B cell (primary cell): ENCODE data around the gene SLC38A5. TPM values are rescaled to one million over a fixed set of nuclear protein-coding genes. Genes with fewer than 3 reads are reported as not detected.

Source experiments
- ATAC-seq: fragments of 200-7000 bp; cut with Tn5 transposase; one replicate; pipeline ENCODE4 v1.10.0; 2021; ENCODE audit warnings: low read depth, mild to moderate bottlenecking, moderate number of reproducible peaks, moderate library complexity
- CTCF ChIA-PET: fragments of 350-600 bp; sonication (Branson Sonifier 250); formaldehyde crosslinking; loops from one replicate; lab custom pipeline; 2021; ENCODE audit warnings: antibody characterized with exemption, inconsistent platforms; lab: Charles Lee
- POLR2A ChIA-PET: fragments of 350-600 bp; sonication (Branson Sonifier 250); formaldehyde crosslinking; loops from one replicate; lab custom pipeline; 2021; ENCODE audit warnings: antibody characterized with exemption; lab: Charles Lee
- DNase-seq: peaks from one replicate; pipeline ENCODE4 v3.0.0; 2013
- H2AFZ ChIP-seq: 2 replicates; pipeline ENCODE4 v1.6.1; 2012; ENCODE audit warnings: mild to moderate bottlenecking, low read depth, low read length; ENCODE audit not compliant: insufficient read depth, poor library complexity, severe bottlenecking
- H3K27ac ChIP-seq, 2 donors: 1 replicate in 1 of 2; 2 replicates in 1 of 2; pipeline ENCODE4 v1.5.1; 2012 to 2013; ENCODE audit warnings: low read length in 2 of 2, mild to moderate bottlenecking in 2 of 2, moderate library complexity in 1 of 2
- H3K27me3 ChIP-seq, 4 experiments: fragments of 200-600 bp in 1 of 4; sonication (generic) in 1 of 4; replicated peaks in 1 of 4; 1 replicate in 2 of 4; 2 replicates in 2 of 4; pipeline versions ENCODE4 v1.6.1 to v1.7.0; 2013 to 2016; ENCODE audit warnings: low read length in 3 of 4, mild to moderate bottlenecking in 2 of 4, mixed read lengths in 1 of 4, moderate library complexity in 1 of 4; ENCODE audit not compliant: insufficient read depth in 4 of 4, control insufficient read depth in 3 of 4; ENCODE audit errors: control extremely low read depth in 1 of 4
- H3K36me3 ChIP-seq, 2 experiments: replicated peaks in 1 of 2; 1 replicate in 1 of 2; 2 replicates in 1 of 2; pipeline versions ENCODE4 v1.6.1 to v1.7.1; 2013; ENCODE audit warnings: low read length in 1 of 2; ENCODE audit not compliant: insufficient read depth in 2 of 2, control insufficient read depth in 1 of 2; ENCODE audit errors: control extremely low read depth in 1 of 2, extremely low read depth in 1 of 2
- H3K4me1 ChIP-seq, 2 donors: fragments of 200-600 bp in 1 of 2; sonication (generic) in 1 of 2; 1 replicate in 1 of 2; 2 replicates in 1 of 2; pipeline versions ENCODE4 v1.5.1 to v1.6.1; 2013 to 2017; ENCODE audit warnings: low read length in 2 of 2; ENCODE audit not compliant: control insufficient read depth in 2 of 2, insufficient read depth in 2 of 2
- H3K4me2 ChIP-seq: replicated peaks from 2 replicates; pipeline ENCODE3; 2012; ENCODE audit warnings: mild to moderate bottlenecking, low read depth, low read length; ENCODE audit not compliant: poor library complexity, severe bottlenecking
- H3K4me3 ChIP-seq, 5 experiments: fragments of 200-600 bp in 1 of 5; sonication (generic) in 1 of 5; 1 replicate in 3 of 5; 2 replicates in 2 of 5; pipeline versions ENCODE4 v1.5.1 to v1.7.0; 2011 to 2016; ENCODE audit warnings: low read length in 4 of 5, mild to moderate bottlenecking in 4 of 5, low read depth in 2 of 5, control low read depth in 1 of 5, moderate library complexity in 1 of 5; ENCODE audit not compliant: insufficient read depth in 1 of 5; ENCODE audit errors: control extremely low read depth in 1 of 5, extremely low read depth in 1 of 5
- H3K79me2 ChIP-seq: fragments of 200-600 bp; sonication (generic); one replicate; pipeline ENCODE4 v1.6.0; 2016; ENCODE audit warnings: low read length; ENCODE audit not compliant: control insufficient read depth, insufficient read depth
- H3K9ac ChIP-seq: fragments of 200-600 bp; sonication (generic); 2 replicates; pipeline ENCODE4 v1.6.1; 2017; ENCODE audit warnings: mild to moderate bottlenecking, low read length, moderate library complexity
- H3K9me3 ChIP-seq, 3 donors: one replicate each; pipeline versions ENCODE4 v1.6.1 to v1.7.1; 2013; ENCODE audit warnings: low read length in 2 of 3; ENCODE audit not compliant: control insufficient read depth in 2 of 3, insufficient read depth in 1 of 3; ENCODE audit errors: control extremely low read depth in 1 of 3
- H4K20me1 ChIP-seq: 2 replicates; pipeline ENCODE4 v1.6.0; 2012; ENCODE audit warnings: mild to moderate bottlenecking, low read length; ENCODE audit not compliant: insufficient read depth, control insufficient read depth, poor library complexity, severe bottlenecking
- H3K27ac Mint-ChIP-seq: one replicate; pipeline ENCODE4 v1.8.0; 2021; ENCODE audit warnings: mixed read lengths
- H3K27me3 Mint-ChIP-seq: one replicate; pipeline ENCODE4 v1.8.0; 2021; ENCODE audit warnings: mixed read lengths
- H3K4me1 Mint-ChIP-seq: one replicate; pipeline ENCODE4 v1.8.0; 2021; ENCODE audit warnings: mixed read lengths
- H3K4me3 Mint-ChIP-seq: one replicate; pipeline ENCODE4 v1.8.0; 2021; ENCODE audit warnings: mixed read lengths
- H3K9me3 Mint-ChIP-seq: one replicate; pipeline ENCODE4 v1.8.0; 2022; ENCODE audit warnings: mixed read lengths; ENCODE audit not compliant: insufficient read depth
- CTCF ChIP-seq: fragments of 200-600 bp; IDR thresholded peaks from one replicate; pipeline ENCODE4 v1.8.0; 2022; ENCODE audit warnings: antibody characterized with exemption, mild to moderate bottlenecking
- EZH2 ChIP-seq: IDR thresholded peaks from 2 replicates; pipeline ENCODE4 v1.6.1; 2012; ENCODE audit warnings: borderline replicate concordance, low read depth, mild to moderate bottlenecking, moderate library complexity, low read length; ENCODE audit not compliant: insufficient read depth, poor library complexity, severe bottlenecking
- WGBS: methylation state at CpG from one replicate; pipeline ENCODE4 v1.1.5; 2013; ENCODE audit warnings: missing lambda C conversion rate; ENCODE audit not compliant: insufficient coverage; 5-methylcytosine and 5-hydroxymethylcytosine counted together
- intact Hi-C: fragments of 100-400 bp; cut with micrococcal nuclease; formaldehyde crosslinking; loops from one replicate; pipeline ENCODE4 v1.10.0; 2022
- polyA plus RNA-seq: library from polyadenylated mRNA; depleted of rRNA; stranded (reverse); fragments of >200 nt; gene quantifications from 2 replicates; pipeline ENCODE4 v1.2.3, GENCODE V29; 2012
- total RNA-seq, 2 donors: library from RNA; stranded (reverse); fragments of 120-200 nt in 1 of 2; gene quantifications; 1 replicate in 1 of 2; 2 replicates in 1 of 2; pipeline versions ENCODE4 v1.2.3 to v1.2.4, GENCODE V29; 2013 to 2022

The SLC38A5 gene
- total and polyA plus RNA-seq, 2 donors (not counting 1 experiment from before 2014, with no cell fraction given): 14.8 to 21.6 TPM

GRCh38 chrX:48504261-48504660 is 34.2 kb upstream of the SLC38A5 start:
- Histone ChIP-seq H3K4me2 (no peak overlapping the region), H3K4me3 (no peak overlapping the region), H3K27me3 (no peaks in the 10 kb centered on the region), H3K27ac (no peak overlapping the region), H3K79me2 (no peaks in the 10 kb centered on the region), H3K4me1 (peaks cover 3 to 8% of the 10 kb centered on the region in 2 donors), H4K20me1 (no peaks in the 10 kb centered on the region), H3K36me3 (no peaks in the 10 kb centered on the region), H3K9ac (no peak overlapping the region), H2AFZ (no peak overlapping the region), H3K9me3 (no peaks in the 10 kb centered on the region)
- H3K4me3 Mint-ChIP-seq: no peak overlapping the region
- H3K27me3 Mint-ChIP-seq: no peaks in the 10 kb centered on the region
- no peak for DNase-seq
- TF ChIP-seq CTCF: no peak
- ChIA-PET CTCF (no interaction called here), POLR2A (interaction anchor here (0.6 kb wide), 1 partner anchor 18 kb away, joined by 9 read pairs; no protein-coding TSS in a partner anchor)
- H3K9me3 Mint-ChIP-seq: no peaks in the 10 kb centered on the region
- no peak overlapping the region for H3K27ac Mint-ChIP-seq
- WGBS: no CpG with 5 or more reads among the region's 7 CpGs
- ATAC-seq: no peak
- H3K4me1 Mint-ChIP-seq: peaks cover 4% of the 10 kb centered on the region
- intact Hi-C loops: no loop called here

DNA sequence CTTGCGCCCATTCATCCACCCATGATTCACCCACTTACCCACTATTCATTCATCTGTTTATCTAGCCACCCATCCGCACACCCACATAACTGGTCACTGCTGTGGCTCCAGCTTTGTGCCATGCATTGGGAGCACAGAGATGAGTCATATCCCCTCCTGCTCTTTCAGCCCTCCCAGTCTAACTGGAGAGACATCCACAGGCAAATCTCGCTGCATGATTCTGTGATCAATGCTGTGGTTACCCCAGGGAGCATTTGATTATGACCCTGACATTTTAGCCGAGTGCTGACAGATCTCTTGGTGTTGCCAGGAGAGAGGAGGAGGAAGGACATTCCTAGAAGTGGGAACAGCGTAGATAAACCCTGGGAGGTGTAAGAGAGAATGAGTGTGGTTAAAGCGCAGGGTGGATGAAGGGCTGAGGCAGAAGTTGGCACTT is 28.3 kb upstream of the SLC38A5 start:
- H4K20me1 ChIP-seq: no peaks in the 10 kb centered on the region
- H3K36me3 ChIP-seq: no peaks in the 10 kb centered on the region
- H3K9me3 Mint-ChIP-seq: no peaks in the 10 kb centered on the region
- H3K4me3 Mint-ChIP-seq: no peak overlapping the region
- no peak overlapping the region for H3K9ac ChIP-seq
- DNase-seq: no peak
- H3K9me3 ChIP-seq: no peaks in the 10 kb centered on the region
- no peaks in the 10 kb centered on the region for H3K4me1 Mint-ChIP-seq
- intact Hi-C loops: no loop called here
- H2AFZ ChIP-seq: no peak overlapping the region
- no peak overlapping the region for H3K4me3 ChIP-seq
- ChIA-PET CTCF (no interaction called here), POLR2A (no interaction called here)
- H3K27me3 ChIP-seq: peaks cover 0 to 2% (median 0%) of the 10 kb centered on the region in 4 experiments
- H3K4me1 ChIP-seq: no peaks in the 10 kb centered on the region
- H3K27ac ChIP-seq: no peak overlapping the region
- no peak for ATAC-seq
- TF ChIP-seq EZH2: no peak
- no peak for TF ChIP-seq CTCF
- no peak overlapping the region for H3K27ac Mint-ChIP-seq
- H3K4me2 ChIP-seq: no peak overlapping the region
- 68% methylated on average over 5 of the region's 6 CpGs for WGBS
- peaks cover 4% of the 10 kb centered on the region for H3K27me3 Mint-ChIP-seq
- H3K79me2 ChIP-seq: no peaks in the 10 kb centered on the region
